HG03060 (cell line): Measurements from ENCODE around the gene NKIRAS1.

ENCODE experiments used
- ATAC-seq: cut with Tn5 transposase; IDR thresholded peaks from one replicate; pipeline ENCODE4 v1.9.1; 2021; ENCODE audit warnings: low read depth, moderate number of reproducible peaks; ENCODE audit not compliant: unreplicated experiment

Gene NKIRAS1

DNA sequence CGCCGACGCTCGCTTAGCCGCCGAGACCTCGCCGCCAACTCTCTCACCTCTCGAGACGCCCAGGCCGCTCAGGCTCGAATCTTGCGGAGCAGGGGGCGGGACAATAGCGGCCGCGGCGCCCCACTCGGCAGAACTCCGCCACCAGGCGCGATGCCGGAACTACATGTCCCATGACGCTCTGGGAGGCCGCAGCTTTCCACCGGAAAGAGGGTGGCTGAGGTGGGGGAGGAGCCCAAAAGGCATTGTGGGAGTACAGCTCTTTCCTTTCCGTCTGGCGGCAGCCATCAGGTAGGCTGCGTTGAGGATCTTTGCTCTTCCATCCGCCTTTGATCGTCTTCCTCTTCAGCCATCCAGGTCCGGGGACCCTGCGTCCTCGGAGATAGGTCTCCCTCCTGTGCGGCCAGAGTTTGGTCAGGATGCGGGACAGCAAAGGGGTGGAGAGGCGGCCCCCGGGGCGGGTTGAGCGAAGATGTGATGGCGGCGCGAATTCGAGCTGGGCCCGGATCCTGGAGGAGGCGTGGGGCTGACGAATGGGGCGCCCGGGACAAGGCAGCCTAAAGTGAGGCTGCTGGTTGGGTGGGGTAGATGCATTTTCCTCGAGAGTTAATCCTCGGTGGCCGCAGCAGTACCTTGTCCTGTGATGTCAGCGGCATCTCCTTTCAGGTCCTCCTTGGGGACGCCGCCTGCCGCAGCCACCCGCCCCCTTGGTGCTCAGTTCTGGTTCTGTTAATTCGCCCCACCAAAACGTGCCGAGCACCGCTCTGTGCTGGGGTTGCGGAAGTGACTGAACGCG lies at the start of gene NKIRAS1, which contains the start of gene RPL15:
TSS of gene NKIRAS1 (minus strand) at position 105 of the 793 bp plus-strand sequence. CDS start 6,086 bp downstream, outside the sequence.
TSS of gene RPL15 (plus strand) at position 247 of the 793 bp plus-strand sequence. CDS start 728 bp downstream, outside the sequence.
- ATAC-seq: peak; percentile 91

DNA sequence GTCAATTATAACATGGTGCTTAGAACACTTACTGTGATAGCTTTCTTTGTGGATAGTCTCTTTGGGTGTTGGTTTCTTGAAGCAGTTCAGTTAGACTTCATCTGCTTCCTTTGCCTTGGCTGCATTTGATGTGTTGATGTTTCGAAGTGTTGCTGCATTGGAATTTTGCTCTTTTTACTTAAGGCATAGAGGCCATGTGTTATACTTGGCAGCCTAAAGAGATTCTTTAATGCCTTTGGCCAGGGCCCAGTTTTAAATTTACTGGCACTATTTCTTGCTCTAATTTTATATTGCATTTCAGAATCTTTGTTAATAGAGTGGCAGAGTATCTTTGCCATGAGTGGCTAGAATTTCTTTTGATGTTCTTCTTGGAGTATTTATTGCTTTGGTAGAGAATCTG lies 49.5 kb upstream of the NKIRAS1 start:
- no peak for ATAC-seq

DNA sequence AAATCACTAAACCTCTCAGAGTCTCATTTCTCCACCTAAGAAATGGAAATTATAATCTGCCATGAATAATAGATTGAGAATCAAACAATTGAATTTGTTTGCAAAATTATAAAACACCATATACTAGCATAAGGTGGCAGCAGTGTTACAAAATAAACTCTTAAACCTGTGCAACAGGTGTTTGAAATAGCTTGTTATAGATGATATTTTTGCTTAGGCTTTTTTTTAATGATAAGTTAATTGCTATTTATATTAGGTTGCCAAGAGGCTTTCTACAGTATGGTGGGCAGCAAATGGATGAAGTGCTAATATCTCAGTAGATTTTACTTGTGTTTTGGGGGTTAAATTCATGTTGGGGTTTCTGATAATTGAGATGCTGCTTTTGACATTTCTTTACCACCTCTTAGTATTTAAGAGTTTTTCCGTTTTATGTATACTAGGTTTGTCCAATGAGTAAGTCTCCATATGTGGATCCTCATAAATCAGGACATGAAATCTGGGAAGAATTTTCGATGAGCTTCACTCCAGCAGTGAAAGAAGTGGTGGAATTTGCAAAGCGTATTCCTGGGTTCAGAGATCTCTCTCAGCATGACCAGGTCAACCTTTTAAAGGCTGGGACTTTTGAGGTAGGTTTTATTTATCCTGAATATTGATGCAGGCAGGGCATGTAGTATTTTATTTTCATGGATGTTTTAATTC lies 47.9 kb upstream of the NKIRAS1 start:
- no peak for ATAC-seq

DNA sequence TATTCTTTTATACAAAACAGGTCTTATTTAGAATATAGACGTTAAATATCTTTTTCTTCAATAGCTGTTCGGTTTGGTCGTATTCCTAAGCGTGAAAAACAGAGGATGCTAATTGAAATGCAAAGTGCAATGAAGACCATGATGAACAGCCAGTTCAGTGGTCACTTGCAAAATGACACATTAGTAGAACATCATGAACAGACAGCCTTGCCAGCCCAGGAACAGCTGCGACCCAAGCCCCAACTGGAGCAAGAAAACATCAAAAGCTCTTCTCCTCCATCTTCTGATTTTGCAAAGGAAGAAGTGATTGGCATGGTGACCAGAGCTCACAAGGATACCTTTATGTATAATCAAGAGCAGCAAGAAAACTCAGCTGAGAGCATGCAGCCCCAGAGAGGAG lies 45.1 kb upstream of the NKIRAS1 start:
- no peak for ATAC-seq

DNA sequence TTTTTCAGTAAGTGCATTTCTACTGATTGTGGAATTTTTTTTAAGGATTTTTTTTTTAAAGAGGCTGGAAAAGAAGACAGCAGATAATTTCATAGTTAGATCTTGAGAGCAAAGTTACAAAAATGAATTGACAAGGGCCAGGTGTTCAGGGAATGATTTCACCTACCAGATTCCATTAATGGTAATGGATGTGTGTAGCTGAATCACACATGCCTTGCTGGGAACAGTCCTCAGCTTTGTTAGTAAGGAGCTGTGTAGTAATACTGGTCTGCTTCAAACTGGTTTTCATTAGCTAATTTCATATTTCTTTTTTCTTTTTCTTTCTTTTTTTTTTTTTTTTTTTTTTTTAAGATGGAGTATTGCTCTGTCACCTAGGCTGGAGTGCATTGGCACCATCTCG lies 44.3 kb upstream of the NKIRAS1 start:
- no peak for ATAC-seq

DNA sequence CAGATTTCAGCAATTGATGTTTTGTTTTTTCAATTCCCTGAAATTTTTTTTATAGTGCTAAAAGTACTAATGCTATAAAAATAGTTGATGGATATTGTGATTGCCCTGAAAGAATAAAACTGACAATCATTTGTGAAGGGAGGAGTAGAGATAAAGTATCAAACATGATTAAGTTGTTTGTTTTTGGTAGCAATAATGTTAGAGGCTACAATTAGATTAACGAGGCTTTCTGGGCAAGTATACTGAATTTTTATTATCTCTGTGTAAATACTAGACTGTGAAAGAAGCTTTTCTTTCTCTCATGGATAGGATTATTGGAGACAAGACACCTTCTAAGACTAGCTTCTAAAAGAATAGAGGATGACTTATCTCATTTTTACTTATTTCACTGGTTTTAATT lies 43.9 kb upstream of the NKIRAS1 start:
- no peak for ATAC-seq

DNA sequence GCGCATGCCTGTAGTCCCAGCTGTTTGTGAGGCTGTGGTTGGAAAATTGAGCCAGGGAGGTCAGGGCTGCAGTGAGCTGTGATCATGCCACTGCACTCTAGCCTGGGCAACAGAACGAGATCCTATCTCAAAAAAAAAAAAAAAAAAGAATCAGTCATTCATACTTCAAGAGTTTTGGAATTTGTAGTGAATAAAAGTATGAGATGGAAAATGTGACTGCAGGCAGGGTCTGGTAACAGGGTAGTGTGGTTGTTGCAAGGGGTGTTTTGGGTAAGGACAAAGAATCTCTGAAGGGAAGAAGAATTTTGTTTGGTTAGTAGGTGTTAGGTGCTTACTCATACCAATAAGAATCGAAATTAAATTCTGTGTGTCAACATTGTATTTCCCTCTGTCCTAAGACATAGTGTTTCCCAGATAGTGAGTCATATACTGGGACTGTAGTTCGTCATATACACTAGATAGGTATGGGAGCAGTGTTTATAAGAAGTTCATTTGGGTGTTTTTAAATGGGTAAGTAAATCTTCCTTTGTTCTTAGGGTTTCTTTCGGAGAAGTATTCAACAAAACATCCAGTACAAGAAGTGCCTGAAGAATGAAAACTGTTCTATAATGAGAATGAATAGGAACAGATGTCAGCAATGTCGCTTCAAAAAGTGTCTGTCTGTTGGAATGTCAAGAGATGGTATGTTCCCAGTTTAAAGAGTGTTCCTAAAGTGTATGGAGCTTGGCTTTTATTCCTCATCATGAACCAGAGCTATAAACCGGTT lies 42.5 kb upstream of the NKIRAS1 start:
- no peak for ATAC-seq

DNA sequence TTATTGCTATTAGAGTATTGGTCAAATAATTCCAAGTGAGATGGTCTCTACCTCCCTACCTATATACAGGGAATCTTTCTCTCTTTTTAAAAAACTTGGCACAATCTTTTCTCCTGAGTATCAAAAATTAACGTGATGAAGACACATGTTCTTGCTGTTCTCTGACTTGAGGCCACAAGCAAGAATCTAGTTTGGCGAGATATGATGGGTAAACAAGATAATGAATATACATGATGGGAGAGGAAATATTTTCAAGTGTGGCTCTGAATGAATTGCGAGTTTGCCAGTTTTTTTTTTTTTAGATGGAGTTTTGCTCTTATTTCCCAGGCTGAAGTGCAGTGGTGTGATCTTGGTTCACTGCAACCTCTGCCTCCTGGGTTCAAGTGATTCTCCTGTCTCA lies 39.9 kb upstream of the NKIRAS1 start:
- ATAC-seq: no peak

DNA sequence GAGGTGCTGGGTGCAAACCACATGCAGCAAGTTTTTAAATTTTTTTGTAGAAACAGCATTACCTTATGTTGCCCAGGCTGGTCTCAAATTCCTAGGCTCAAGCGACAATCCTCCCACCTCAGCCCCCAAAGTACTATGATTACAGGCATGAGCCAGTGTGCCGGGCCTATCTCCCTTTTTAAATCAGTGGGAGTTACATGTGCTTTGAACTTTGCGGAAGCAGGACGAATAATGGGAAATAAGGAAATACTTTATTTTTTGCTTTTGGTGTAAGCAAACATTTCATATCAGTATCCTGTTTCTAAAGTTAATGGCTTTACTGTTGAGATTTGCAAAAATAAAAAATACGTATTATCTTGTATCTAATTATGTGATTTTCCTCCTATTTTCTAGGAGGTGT lies 37.4 kb upstream of the NKIRAS1 start:
- ATAC-seq: no peak

DNA sequence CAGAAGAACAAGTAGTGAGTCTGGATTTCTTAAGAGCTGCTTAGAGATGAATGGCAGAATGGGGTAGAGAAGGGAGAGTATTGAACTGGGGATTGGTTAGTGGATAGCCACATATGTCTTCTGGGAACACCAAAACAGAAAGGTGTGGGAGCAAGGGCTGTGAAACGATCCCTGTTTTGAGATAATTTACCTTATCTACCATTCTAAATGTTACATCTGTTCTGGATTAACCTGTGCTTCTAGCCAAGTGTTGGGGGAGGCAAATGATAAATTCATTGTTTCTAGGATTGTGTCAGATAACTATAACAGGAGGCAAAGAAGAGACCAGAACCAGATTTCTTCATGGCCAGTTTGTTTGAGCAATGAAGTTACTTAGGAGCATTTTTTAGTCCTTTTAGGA lies 36.7 kb upstream of the NKIRAS1 start:
- ATAC-seq: no peak

DNA sequence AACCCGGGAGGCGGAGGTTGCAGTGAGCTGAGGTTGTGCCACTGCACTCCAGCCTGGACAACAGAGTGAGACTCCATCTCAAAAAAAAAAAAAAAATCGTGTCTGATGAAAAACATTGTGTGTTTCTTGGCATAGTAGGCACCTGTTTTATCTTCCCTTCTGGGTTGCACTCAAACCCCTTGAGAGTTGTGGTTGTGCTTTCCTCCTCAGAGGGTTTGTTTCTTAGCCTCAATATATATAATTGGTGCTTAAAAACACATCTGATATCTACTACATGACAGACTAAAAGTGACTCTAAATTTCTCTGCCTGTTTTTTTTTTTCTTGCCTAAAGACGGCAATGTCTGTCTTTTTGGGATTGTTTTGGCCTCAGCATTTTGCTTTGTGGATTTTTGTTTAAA lies 35.9 kb upstream of the NKIRAS1 start:
- ATAC-seq: peak; percentile 71

DNA sequence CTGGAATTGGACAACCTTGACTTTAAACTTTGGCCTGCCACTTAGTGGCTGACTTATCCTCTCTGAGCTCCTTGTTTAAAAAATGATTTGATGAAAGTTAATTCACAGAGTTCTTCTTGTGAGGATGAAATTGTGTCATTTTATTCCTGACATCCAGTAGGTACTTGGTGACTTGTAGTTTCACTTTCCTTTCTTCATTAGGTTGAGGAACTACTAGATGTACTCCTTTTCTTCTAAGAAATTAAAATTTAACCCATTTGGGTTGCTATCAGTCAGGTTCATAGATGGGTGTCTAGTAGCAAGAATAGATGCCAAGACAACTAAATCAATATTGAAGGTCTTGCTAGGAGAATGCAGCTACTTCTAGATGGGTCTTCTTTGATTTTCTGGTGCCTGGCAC lies 33.5 kb upstream of the NKIRAS1 start:
- ATAC-seq: peak; percentile 22

DNA sequence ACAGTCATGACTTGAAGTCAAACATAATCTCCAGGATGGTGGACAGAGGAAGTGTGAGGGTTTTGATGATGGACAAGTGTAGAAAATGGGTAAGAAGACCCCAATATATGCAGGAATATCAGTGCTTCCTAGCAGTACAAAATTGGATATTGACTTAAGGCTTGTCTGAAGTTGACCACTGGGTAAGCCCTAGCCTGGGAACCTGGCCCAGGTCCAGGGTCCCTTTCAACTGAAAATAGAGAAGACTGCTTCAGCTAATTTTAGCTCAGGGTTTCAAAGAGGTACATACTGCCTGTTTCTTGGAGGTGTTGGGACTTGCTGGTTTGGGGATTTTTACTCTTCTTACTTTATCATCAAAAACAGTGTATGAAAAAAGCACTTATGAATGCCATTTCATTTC lies 33.0 kb upstream of the NKIRAS1 start:
- no peak for ATAC-seq

DNA sequence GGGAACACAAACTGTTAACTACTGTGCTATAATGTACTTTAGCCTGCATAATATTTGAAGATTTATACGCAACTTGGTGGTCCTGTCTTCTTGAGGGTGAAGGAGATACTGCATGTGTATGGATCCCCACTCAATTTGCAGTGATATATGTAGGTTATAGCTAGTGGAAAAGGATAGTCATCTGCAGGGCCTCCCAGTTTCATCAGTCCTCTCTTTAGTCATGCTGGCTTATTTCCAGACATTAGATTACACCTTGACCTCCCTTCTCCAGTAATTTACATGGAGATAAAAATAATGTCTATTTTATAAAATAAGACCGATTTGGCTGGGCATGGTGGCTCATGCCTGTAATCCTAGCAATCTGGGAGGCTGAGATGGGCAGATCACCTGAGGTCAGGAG lies 32.0 kb upstream of the NKIRAS1 start:
- ATAC-seq: no peak

DNA sequence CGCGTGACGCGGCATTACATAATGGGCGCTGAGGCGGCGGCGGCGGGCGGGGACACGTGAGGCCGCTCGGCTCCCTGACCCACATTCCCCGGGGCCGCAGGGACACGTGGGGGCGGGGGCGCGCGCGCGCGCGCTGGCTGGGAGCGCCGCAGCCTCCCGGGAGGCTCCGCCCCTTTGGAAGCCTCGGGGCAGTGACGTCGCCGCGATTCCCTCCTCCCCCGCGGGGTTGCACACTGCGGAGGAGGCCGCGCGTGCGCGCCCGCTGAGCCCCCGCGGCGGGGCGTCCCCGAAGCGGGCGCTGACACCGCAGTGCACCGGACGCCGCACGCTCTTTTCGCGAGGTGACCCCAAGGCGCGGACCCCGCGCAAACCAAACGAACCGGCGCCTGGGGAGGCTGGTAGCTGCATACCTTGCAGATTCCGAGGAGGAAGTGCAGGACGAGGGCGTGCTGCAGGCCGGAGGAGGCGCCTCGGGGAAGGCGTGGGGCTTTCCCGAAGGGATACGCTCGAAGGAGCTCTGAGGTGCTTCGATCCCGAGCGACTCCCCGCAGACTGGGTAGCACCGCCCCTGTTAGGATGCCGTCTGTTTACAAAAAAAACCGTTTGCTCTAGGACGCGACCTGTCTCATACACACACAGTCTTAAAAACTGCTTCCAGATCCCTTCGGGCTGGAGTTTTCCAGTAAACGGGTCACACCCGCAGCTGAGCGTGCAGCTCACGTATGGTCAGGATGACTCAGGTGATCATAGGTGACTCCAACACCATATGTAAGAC lies 29.3 kb upstream of the NKIRAS1 start:
- peak; percentile 59 for ATAC-seq

DNA sequence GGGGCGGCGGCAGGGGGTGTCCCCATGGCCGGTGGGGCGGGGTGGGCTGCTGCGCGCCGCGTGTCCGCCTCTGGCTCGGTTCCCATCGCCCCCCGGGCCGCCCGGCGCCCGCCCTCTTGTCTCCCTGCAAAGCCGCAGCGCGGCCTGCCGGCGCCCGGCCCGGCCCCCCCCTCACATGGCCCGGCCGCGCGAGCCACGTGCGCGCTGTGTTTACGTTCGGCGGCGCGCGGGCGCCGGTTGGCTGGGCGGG lies 28.8 kb upstream of the NKIRAS1 start:
- ATAC-seq: no peak

DNA sequence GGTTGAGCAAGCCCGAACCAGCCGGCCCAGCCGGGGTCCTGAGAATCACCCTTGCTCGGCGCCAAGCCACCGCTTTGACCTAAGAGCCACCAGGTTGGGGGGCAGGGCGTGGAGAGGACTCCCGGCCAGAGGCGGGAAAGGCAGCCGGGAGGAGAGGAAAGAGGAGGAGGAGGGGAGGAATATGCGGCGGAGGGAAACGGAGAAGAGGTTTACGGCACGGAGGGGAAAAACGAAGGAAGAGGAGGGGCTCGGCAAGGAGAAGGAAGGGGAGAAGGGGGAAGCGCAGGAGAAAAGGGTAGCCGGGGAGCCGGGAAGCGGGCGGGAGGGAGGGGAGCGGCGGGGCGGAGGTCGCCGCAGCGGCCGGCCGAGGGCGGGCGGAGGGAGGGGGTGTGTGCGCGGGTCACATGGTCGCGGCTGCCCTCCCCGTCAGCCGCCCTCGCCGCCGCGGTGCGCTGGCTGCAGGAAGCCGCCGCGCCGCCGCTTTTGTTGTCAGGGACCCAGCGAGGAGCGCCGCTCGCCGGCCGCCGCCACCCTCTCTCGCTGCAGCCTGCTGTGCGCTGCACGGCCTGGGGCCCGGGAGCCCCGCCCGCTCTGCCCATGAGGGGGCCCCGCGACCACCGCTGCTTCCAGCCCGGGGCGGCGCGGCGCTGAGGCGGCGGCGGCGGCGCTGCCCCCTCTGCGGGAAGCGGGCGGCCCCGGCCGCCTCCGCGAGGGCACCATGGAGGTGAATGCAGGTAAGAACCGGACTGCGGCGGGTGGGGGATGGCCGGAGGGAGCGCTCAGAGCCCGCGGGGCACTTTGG lies 28.3 kb upstream of the NKIRAS1 start, which contains the start of gene NR1D2:
TSS of gene NR1D2 (plus strand) at position 426 of the 802 bp plus-strand sequence. CDS start at position 719, 293 bp downstream.
- ATAC-seq: peak; percentile 7

DNA sequence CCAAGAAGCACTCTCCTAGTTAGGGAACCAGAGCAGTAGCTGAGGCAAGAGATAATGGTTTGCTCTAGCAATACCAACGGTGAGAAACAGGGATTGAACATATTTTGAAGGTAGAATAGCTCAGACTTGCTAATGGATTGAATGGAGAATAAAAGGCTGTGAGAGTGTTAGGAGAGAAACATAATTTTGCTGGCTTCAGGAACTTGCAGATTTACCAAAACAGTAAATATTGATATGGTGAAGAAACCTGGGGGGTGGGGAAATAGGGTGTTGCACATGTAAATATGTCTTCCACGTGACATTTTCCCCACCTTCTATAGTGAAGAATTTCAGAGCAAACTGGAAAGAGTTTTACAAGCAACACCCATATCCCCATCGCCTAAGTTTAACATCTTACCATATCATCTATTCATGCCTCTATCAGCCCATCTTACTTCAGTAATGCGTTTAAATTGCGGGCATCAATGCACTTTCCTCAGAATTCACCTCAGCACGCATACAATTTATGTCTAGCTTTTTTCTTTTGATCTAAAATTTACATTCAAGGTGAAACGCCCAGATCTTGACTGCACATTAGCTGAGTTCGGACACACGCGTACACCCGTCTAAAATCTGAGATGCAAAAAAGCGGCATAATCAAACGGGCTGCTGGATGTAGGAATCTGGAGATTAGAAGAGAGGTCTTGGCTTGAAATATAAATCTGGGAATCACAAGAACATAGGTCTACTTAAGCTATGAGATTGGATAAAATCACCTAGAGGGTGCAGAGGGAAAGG lies 27.4 kb upstream of the NKIRAS1 start:
- ATAC-seq: no peak

DNA sequence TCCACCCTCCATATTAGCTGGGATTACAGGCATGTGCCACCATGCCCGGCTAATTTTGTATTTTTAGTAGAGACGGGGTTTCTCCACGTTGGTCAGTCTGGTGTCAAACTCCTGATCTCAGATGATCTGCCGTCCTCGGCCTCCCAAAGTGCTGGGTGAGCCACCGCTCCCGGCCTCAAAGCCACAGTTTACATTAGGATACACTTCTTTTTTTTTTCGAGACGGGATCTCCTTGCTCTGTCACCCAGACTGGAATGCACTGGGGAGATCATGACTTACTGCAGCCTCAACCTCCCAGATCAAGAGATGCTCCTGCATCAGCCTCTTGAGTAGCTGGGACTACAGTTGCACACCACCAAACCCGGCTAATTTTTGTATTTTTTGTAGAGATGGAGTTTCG lies 25.8 kb upstream of the NKIRAS1 start:
- ATAC-seq: no peak
